Loucy (cell line): Measurements from ENCODE around the gene TMEM52.

ENCODE experiments used
- H2AFZ ChIP-seq: fragments of 200-600 bp; sonication (generic); 2 replicates; pipeline ENCODE4 v1.6.0; 2016; ENCODE audit warnings: antibody characterized with exemption, mild to moderate bottlenecking, low read length, moderate library complexity
- H3F3A ChIP-seq: fragments of 200-600 bp; 2 replicates; pipeline ENCODE4 v1.6.0; 2016; ENCODE audit warnings: antibody characterized with exemption, low read depth, mild to moderate bottlenecking
- H3K27me3 ChIP-seq: fragments of 200-600 bp; sonication (generic); 2 replicates; pipeline ENCODE4 v1.6.1; 2014; ENCODE audit warnings: low read length, mild to moderate bottlenecking; ENCODE audit not compliant: insufficient read depth, poor library complexity, severe bottlenecking
- H3K36me3 ChIP-seq: fragments of 200-600 bp; sonication (generic); 2 replicates; pipeline ENCODE4 v1.6.1; 2016; ENCODE audit warnings: low read length; ENCODE audit not compliant: insufficient read depth
- H3K4me1 ChIP-seq: fragments of 200-600 bp; sonication (generic); 2 replicates; pipeline ENCODE4 v1.5.1; 2014; ENCODE audit warnings: low read length, mild to moderate bottlenecking; ENCODE audit not compliant: insufficient read depth, poor library complexity, severe bottlenecking
- H3K4me2 ChIP-seq: fragments of 200-600 bp; sonication (generic); 2 replicates; pipeline ENCODE4 v1.6.0; 2014; ENCODE audit warnings: antibody characterized with exemption, low read length, low read depth, mild to moderate bottlenecking; ENCODE audit not compliant: poor library complexity, severe bottlenecking
- H3K4me3 ChIP-seq: fragments of 200-600 bp; sonication (generic); 2 replicates; pipeline ENCODE4 v1.5.1; 2014; ENCODE audit warnings: low read length, mild to moderate bottlenecking, mixed read lengths; ENCODE audit not compliant: poor library complexity, severe bottlenecking
- H3K79me2 ChIP-seq: fragments of 200-600 bp; sonication (generic); 2 replicates; pipeline ENCODE4 v1.6.1; 2014; ENCODE audit warnings: low read length; ENCODE audit not compliant: insufficient read depth
- H3K9ac ChIP-seq: fragments of 200-600 bp; sonication (generic); 2 replicates; pipeline ENCODE4 v1.6.0; 2014; ENCODE audit warnings: mild to moderate bottlenecking, low read depth, low read length, moderate library complexity; ENCODE audit not compliant: poor library complexity, severe bottlenecking
- H3K9me2 ChIP-seq: fragments of 200-600 bp; sonication (generic); replicated peaks from 2 replicates; pipeline ENCODE4 v1.6.1; 2016; ENCODE audit warnings: low read depth, low read length, mixed read lengths
- H3K9me3 ChIP-seq: fragments of 200-600 bp; sonication (generic); 2 replicates; pipeline ENCODE4 v1.6.1; 2014; ENCODE audit warnings: mild to moderate bottlenecking, antibody characterized with exemption, low read length, low read depth; ENCODE audit not compliant: insufficient read depth
- H4K20me1 ChIP-seq: fragments of 200-600 bp; sonication (generic); 2 replicates; pipeline ENCODE4 v1.6.0; 2014; ENCODE audit warnings: antibody characterized with exemption, low read length, mild to moderate bottlenecking; ENCODE audit not compliant: insufficient read depth, poor library complexity, severe bottlenecking
- CTCF ChIP-seq: fragments of 200-600 bp; sonication (generic); conservative IDR thresholded peaks from 2 replicates; pipeline ENCODE4 v1.5.1; 2014; ENCODE audit warnings: mild to moderate bottlenecking, antibody characterized with exemption, low read length
- EZH2phosphoT487 ChIP-seq: fragments of 200-600 bp; IDR thresholded peaks from 2 replicates; pipeline ENCODE4 v1.6.1; 2018; ENCODE audit warnings: antibody characterized with exemption, mild to moderate bottlenecking, moderate library complexity, borderline replicate concordance

The TMEM52 gene

GRCh38 chr1:1966071-1966740 lies 47.1 kb upstream of the TMEM52 start:
- Histone ChIP-seq H3K27me3 (no peaks in the 10 kb centered on the region), H4K20me1 (no peaks in the 10 kb centered on the region), H3K36me3 (no peaks in the 10 kb centered on the region), H3K4me2 (no peak overlapping the region), H3K4me3 (no peak overlapping the region), H3K9me3 (peaks cover 6% of the 10 kb centered on the region; the same call in 1 of the 2 replicates), H2AFZ (no peak overlapping the region), H3K79me2 (no peaks in the 10 kb centered on the region), H3K9me2 (no peaks in the 10 kb centered on the region), H3K9ac (no peak overlapping the region), H3K4me1 (no peaks in the 10 kb centered on the region), H3F3A (no peaks in the 10 kb centered on the region)
- TF ChIP-seq CTCF (no peak), EZH2phosphoT487 (no peak)

GRCh38 chr1:1965546-1965945 lies 46.5 kb upstream of the TMEM52 start:
- no peaks in the 10 kb centered on the region for H3K27me3 ChIP-seq
- no peak overlapping the region for H2AFZ ChIP-seq
- H3K79me2 ChIP-seq: no peaks in the 10 kb centered on the region
- H3K4me1 ChIP-seq: no peaks in the 10 kb centered on the region
- H4K20me1 ChIP-seq: no peaks in the 10 kb centered on the region
- no peaks in the 10 kb centered on the region for H3K36me3 ChIP-seq
- no peak overlapping the region for H3K4me2 ChIP-seq
- no peak overlapping the region for H3K9ac ChIP-seq
- no peak overlapping the region for H3K4me3 ChIP-seq
- no peaks in the 10 kb centered on the region for H3K9me2 ChIP-seq
- H3K9me3 ChIP-seq: no peaks in the 10 kb centered on the region; the same call in 1 of the 2 replicates
- H3F3A ChIP-seq: no peaks in the 10 kb centered on the region
- TF ChIP-seq EZH2phosphoT487 (no peak), CTCF (no peak)

DNA sequence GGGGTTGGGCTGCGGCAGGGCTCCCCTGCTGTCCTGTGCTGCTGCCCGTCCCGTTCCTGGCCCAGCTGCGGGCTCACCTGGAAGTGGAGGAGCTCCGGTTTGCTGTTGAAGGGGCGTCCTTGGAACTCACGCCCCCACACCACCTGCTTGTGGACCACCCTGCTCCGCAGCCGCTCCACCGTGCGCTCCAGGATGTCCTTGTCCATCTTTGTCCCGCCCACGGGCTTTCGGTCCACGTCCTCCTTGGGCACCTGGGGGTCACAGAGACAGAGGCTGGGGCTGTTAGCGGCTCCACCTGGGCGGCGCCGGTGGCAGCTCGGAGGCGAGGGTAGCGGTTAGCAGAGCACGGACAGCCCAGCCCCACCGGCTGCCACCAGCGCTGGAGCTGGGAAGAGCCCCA lies 45.7 kb upstream of the TMEM52 start:
- H3K4me1 ChIP-seq: peaks cover 4% of the 10 kb centered on the region
- H3K9ac ChIP-seq: no peak overlapping the region
- H3K4me2 ChIP-seq: no peak overlapping the region
- no peaks in the 10 kb centered on the region for H3K79me2 ChIP-seq
- H3K9me3 ChIP-seq: no peaks in the 10 kb centered on the region
- no peaks in the 10 kb centered on the region for H3K27me3 ChIP-seq
- no peaks in the 10 kb centered on the region for H3K36me3 ChIP-seq
- TF ChIP-seq CTCF: no peak
- H4K20me1 ChIP-seq: no peaks in the 10 kb centered on the region
- H2AFZ ChIP-seq: no peak overlapping the region
- no peaks in the 10 kb centered on the region for H3F3A ChIP-seq
- no peak overlapping the region for H3K4me3 ChIP-seq
- H3K9me2 ChIP-seq: no peaks in the 10 kb centered on the region
